Neural progenitor cell (in vitro differentiated cells): ENCODE data around the gene ZSCAN18.

ENCODE experiments used
- CTCF ChIP-seq: fragments of 200-600 bp; sonication (generic); IDR thresholded peaks from 2 replicates; pipeline ENCODE4 v1.5.1; 2017; ENCODE audit warnings: antibody characterized with exemption, mild to moderate bottlenecking
- EZH2 ChIP-seq: fragments of 200-600 bp; sonication (generic); IDR thresholded peaks from 2 replicates; pipeline ENCODE4 v1.6.1; 2017; ENCODE audit warnings: antibody characterized with exemption, mild to moderate bottlenecking, moderate library complexity
- EZH2phosphoT487 ChIP-seq: fragments of 200-600 bp; sonication (generic); IDR thresholded peaks from 2 replicates; pipeline ENCODE4 v1.6.1; 2017; ENCODE audit warnings: antibody characterized with exemption

DNA sequence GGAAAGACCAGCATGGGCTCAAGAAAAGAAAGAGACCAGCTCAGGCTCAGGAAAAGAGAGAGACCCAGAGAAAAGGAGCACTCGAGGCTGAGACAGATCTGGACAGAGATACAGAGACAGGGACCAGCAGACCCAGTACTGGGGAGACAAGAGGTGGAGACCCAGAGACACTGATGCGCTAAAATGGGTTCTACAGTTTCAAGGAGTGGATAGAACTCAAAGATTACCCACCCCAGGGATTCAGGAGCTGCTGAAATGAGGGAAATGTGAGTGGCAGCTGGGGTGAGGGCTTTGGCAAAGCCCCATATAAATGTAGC, 609 bp upstream of the ZSCAN18 start:
- TF ChIP-seq EZH2 (no peak), CTCF (no peak), EZH2phosphoT487 (no peak)
